Superior temporal gyrus (tissue), 1 donor: Measurements from ENCODE around the gene PPP2R2C.

ENCODE experiments used
- DNase-seq: peaks from one replicate; pipeline ENCODE4 v3.0.0-alpha.2; 2016; ENCODE audit errors: extremely low spot score

Gene PPP2R2C

DNA sequence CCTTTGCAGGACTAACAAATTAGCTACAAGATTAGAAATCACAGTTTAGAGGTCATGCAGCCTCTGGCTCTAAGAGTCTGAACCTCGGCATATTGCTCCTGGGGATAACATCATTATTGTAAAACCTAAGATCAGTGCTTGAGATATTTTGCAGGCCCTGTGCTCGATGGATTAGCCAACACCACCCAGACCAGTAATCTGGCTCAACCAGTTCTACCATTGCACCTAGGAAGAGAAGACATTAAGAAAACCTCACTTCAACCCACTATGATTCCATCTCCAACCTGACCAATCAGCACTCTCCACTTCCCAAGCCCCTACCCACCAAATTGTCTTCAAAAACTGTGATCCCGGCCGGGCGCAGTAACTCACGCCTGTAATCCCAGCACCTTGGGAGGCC lies 159.2 kb downstream of the PPP2R2C start:
- no peak for DNase-seq

DNA sequence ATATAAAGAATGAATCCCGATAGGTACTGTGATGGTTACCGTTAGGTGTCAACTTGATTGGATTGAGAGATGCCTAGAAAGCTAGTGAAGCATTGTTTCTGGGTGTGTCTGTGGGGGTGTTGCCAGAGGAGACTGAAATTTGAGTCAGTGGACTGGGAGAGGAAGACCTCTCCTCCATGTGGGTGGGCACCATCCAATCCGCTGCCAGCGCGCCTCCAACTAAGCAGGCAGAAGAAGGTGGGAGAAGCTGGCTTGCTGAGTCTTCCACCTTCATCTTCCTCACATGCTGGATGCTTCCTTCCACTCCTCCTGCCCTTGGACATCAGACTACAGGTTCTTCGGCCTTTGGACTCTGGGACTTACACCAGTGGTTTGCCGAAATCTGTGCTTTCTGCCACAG lies 162.6 kb downstream of the PPP2R2C start:
- no peak for DNase-seq

DNA sequence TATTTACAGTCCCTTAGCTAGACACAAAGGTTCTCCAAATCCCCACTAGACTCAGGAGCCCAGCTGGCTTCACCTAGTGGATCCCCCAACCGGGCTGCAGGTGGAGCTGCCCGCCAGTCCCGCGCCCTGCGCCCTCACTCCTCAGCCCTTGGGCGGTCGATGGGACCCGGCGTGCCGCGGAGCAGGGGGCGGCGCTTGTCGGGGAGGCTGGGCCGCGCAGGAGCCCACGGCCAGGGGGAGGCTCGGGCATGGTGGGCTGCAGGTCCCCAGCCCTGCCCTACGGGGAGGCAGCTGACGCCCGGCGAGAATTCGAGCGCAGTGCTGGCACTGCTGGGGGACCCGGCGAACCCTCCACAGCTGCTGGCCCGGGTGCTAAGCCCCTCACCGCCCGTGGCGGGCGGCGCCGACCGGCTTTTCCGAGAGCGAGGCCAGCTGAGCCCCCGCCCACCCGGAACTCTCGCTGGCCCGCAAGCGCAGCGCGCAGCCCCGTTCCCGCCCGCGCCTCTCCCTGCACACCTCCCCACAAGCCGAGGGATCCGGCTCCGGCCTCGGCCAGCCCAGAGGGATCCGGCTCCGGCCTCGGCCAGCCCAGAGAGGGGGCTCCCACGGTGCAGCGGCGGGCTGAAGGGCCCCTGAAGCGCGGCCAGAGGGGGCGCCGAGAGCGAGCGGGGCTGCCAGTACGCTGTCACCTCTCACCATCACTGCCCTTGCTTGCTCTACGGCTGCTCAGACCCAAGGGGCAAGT lies 163.3 kb downstream of the PPP2R2C start:
- DNase-seq, result no peak

DNA sequence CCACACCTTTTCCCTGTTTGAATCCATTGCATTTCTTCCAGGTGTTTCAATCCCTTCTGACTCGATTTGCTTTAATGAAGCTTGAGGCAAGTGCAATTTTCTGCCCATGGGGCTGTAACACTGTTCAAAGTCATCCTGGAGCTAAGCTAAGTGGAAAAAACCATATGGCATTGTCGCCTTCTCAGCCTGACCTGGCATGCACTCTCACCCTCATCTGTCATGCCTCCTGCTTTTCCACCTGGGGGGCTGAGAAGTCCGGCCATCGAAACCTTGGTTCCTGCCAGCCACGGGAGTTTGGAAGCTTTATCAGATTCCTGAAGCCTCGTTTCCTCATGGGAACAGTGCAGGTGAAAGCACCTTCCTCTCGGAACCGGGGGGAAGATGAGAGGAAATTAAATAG lies 164.5 kb downstream of the PPP2R2C start:
- no peak for DNase-seq

DNA sequence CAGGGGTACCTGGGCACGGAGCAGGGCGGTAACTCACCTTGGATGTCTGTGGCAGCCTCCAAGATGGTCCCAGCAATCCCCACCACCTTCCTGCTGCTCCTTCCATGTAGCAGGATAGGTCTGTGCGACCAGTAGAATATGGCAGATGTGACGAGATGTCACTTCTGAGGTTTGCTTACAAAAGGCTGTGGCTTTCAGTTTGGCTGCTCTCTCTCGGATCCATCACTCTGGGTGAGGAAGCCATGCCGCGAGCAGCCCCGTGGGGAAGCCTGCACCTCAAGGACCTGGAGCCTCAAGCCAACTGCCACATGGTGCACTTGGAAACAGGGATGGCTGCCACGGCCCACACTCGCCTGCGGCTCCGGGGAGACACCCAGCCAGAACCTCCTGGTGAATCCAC lies 165.2 kb downstream of the PPP2R2C start:
- DNase-seq, result no peak

DNA sequence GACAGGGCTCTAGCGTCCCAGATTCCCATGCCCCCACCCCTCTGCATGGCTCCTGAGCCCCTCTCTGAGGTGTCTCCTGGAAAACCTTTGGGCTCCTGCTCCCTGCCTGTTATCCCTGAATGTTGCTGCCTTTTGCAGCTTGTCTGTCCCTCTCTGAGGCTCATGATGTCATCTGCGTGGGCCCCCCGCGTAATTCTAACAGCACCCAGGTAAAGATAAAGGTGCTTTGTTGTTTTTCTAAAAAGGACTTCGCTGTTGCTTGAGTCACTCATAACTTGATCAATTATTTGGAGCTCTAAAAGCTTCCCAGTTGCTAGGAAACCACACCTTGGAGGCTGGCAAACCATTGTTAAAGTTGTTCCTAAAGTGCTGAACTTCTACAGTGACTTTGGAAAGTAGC lies 166.1 kb downstream of the PPP2R2C start:
- DNase-seq, result no peak

DNA sequence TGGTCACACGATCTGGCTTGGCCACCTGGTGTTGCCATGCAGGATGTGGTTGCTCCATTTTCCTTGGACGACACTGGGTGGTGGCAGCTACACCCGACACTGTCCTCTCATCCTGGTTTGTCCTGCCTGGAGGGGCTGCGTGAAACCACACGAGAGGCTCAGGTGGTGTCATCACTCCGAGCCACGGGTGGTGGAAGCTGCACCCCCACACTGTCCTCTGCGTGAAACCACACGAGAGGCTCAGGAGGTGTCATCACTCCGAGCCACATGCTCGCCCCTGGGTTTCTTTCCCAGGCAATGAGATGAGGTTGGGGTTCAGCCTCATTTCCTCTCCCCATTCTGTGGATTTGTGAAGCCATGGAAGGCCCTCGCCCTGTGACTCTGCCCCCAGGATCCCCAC lies 168.5 kb downstream of the PPP2R2C start:
- DNase-seq, result no peak

DNA sequence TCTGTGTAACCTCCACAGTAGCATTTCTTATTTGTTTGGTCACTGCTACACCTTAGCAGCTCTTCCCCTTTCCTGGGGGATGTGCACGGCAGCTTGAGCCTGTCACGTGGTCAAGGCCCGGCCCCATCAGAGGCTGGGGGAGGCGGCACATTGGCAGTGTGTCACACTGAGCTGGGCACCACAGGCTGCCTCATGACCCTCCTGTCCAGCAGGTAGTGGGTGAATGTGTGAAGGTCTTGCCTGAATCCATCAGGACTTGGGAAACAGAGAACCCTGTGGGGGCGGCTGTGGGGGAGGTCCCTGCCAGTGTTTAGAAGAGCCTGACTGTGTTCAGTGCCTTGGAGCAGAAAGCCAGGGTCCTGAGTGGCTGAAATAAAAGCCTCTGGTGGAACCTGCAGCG lies 169.5 kb downstream of the PPP2R2C start:
- DNase-seq, result no peak

DNA sequence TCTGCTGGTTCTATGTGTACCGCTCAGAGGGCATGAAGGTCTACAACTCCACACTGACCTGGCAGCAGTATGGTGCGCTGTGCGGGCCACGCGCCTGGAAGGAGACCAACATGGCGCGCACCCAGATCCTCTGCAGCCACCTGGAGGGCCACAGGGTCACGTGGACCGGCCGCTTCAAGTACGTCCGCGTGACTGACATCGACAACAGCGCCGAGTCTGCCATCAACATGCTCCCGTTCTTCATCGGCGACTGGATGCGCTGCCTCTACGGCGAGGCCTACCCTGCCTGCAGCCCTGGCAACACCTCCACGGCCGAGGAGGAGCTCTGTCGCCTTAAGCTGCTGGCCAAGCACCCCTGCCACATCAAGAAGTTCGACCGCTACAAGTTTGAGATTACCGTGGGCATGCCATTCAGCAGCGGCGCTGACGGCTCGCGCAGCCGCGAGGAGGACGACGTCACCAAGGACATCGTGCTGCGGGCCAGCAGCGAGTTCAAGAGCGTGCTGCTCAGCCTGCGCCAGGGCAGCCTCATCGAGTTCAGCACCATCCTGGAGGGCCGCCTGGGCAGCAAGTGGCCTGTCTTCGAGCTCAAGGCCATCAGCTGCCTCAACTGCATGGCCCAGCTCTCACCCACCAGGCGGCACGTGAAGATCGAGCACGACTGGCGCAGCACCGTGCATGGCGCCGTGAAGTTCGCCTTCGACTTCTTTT lies 170.5 kb downstream of the PPP2R2C start:
- DNase-seq, result no peak

DNA sequence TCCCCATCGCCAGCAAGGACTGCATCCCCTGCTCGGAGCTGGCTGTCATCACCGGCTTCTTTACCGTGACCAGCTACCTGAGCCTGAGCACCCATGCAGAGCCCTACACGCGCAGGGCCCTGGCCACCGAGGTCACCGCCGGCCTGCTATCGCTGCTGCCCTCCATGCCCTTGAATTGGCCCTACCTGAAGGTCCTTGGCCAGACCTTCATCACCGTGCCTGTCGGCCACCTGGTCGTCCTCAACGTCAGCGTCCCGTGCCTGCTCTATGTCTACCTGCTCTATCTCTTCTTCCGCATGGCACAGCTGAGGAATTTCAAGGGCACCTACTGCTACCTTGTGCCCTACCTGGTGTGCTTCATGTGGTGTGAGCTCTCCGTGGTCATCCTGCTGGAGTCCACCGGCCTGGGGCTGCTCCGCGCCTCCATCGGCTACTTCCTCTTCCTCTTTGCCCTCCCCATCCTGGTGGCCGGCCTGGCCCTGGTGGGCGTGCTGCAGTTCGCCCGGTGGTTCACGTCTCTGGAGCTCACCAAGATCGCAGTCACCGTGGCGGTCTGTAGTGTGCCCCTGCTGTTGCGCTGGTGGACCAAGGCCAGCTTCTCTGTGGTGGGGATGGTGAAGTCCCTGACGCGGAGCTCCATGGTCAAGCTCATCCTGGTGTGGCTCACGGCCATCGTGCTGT lies 171.2 kb downstream of the PPP2R2C start:
- DNase-seq, result no peak

DNA sequence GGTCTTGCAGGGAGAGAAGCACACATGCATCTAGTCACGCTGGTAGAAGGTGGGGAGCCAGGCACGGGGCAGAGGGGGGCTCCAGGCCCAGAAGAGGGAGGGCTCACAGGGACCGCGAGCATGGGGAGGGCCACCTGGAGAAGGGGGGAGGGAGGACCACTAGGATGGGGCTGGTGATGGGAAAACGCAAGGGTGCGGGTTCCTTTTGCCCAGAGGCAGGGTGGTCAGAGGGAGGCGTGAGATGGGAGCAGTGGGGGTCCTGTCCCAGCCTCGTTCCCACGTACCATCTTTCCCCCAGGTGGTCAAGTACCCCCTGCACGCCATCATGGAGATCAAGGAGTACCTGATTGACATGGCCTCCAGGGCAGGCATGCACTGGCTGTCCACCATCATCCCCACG lies 172.1 kb downstream of the PPP2R2C start:
- no peak for DNase-seq

DNA sequence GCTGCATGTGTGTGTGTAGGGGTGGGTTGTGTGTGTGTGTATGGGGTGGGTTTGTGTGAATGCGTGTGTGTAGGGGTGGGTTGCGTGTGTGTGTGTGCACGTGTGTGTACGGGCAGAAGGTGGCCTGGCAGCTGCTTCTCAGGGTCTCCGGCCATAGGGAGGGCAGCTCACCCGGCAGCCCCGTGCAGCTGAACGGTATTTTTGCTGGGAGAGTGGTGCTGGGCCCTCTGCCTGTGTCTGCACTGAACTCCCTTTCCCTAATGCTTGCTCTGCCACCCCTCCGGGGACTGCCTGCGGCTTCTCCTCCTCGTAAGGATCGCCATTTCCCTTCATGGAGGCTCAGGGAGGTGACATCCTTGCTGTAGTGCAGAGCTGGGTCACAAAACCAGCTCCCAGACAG lies 172.5 kb downstream of the PPP2R2C start:
- DNase-seq, result no peak

DNA sequence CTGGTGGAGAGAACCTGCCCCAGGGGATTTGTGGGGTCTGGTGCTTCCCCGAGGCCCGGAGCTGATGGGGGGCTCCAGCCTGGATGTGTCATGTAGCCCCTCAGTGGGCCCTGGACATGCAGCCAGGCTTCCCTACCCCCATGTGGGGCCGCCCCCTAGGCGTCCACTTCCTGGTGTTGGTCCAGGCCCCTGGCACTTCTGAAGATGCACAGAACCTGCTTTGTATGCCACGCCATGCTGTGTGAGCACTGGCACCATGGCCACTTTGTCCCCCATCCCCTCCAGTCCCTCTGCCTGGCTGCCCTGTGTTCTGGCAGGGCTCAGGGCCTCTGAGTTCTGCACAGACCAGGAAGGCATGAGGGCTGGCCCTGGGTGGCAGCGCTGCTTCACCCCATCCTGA lies 173.6 kb downstream of the PPP2R2C start:
- no peak for DNase-seq

DNA sequence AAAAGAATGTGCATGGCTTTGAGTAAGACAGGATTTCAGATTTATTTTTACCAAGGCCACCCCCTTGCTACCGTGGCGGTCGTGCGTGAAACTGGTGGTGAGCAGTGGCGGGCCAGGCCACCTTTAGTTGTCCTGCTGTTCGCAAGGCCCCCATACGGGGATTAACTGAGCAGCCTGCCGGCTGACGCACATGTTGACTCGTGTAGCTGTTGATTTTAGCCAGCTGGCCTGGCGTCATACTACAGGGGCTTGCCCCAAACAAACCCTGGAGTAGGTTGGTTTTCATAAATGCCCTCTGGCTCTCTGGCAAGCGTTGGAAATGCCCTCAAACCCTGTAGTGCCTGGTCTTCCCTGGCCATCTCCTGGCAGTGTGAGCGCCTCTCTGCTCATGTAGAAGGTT lies 174.4 kb downstream of the PPP2R2C start:
- DNase-seq, result no peak

DNA sequence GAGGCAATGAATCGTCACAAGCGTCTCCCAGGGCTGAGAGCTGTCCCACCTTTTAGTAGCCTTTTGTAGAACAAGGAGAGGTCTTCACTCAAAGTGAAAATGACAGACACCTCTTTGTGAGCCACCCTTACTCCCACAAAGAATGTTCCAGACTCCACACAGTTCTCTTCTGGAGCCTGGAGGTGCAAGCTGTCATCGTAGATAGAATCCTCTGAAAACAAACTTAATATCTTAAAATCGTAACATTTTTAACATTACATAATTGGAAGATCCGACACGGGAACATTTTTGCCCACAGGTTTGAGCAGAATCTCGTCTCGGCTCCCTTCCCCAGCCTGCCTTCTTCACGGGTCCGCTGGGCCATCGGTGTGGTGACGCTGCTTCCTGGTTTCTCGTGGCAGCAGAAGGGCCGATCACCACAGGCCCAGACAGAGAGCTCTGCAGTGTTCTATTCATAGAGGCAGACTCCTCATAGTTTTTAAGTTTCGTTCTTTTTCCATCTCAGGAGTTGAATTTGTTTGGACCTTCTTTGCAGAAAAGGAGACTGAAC lies 175.1 kb downstream of the PPP2R2C start:
- no peak for DNase-seq

DNA sequence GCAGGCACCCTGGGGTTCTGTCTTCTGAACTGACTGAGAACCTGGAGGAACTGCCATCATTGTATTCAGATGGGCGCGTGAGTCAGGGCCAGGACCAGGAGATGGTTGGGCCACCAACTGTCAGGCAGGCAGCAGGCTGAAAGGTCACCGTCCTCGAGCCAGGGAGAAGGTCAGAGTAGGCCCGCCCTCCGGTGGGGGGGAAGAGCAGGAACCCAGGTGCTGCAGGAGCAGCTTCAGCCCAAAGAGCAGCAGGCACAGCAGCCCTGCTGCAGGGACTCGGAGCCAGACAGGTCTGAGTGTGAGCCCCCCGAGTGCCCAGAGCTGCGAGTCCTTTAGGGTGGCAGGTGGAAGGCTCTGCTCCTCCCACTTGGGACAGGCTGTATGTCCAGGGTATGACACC lies 176.4 kb downstream of the PPP2R2C start:
- DNase-seq, result no peak

DNA sequence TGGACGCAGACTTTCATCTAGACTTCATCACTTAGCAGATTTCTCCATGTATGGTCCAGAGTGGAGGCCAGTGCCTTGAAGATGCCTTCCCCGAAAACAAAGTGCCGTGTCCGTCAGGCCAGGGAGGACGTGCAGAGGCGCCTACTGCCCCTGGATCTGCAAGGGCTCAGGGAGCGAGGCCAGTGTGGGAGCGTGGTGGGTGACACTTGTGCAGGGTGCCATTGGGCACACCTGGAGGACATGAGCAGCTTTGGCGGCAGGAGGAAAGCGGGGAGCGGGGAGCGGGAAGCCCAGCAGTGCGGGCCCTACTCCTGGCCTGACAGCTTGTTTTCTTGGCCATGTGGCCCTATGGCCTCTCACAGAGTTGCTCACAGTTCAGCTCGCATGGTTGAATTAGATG lies 176.9 kb downstream of the PPP2R2C start:
- DNase-seq, result no peak

DNA sequence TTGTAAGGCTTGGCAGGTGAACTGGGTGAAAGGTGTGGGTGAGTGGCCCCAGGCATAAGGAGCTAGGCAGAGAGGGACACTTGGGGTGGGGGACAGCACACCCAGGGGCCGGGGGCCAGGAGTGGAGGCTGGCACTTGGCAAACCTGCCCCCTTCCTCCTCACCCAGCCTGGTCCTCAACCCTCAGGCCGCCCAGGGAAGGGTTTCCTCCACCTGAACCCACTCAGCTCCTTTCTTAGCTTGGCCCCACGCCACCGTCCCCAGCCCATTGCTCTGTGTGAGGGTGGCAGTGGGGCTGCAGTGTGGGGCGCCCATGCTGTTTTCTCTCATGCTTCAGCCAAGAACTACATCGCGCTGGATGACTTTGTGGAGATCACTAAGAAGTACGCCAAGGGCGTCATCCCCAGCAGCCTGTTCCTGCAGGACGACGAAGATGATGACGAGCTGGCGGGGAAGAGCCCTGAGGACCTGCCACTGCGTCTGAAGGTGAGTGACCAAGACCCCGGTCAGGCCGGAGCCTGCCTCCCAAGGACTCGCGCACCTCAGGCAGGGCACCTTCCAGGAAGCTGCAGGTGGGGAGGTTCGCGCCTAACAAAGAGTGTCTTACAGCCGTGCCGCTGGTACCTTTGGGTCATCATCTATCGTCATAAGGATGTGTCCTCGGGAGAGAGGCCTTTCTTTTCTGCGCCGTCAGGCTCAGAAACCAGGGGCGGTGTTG lies 177.6 kb downstream of the PPP2R2C start:
- DNase-seq, result no peak

DNA sequence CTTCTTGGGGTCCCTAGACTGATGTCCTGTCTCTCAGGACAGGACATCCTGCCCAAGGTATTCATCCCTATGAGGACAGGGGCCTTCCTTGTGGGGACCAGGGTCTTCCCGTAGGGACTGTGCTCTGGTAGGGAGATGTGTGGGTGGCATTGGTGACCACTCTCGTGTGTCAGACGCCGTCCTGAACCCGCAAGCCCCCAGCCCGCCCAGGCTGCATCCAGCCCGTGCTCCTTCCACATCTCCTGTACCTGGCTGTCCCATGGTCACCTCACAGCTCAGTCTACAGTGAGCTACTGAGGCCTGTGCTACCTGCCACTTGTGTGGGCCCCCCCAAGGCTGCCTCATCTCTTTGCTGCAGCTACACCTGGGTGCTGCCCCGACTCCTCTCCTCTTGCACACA lies 178.8 kb downstream of the PPP2R2C start:
- DNase-seq, result no peak

DNA sequence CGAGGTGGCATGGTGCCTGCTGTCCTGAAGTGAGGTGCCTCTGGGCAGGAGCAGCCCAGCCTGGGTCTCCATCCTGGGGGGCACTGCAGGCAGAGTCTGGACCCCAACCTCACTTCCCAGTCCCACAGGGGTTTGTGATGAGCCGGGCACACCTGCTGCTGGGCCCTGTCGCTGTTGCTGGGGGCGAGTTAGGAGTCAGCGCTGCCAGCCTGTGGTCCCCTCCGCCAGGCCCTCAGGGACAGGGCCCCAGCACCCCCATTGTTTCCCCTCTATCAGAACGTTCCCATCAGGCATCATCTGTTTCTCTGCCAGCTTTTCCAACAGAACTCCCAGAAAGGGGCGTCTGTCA lies 179.3 kb downstream of the PPP2R2C start:
- no peak for DNase-seq

DNA sequence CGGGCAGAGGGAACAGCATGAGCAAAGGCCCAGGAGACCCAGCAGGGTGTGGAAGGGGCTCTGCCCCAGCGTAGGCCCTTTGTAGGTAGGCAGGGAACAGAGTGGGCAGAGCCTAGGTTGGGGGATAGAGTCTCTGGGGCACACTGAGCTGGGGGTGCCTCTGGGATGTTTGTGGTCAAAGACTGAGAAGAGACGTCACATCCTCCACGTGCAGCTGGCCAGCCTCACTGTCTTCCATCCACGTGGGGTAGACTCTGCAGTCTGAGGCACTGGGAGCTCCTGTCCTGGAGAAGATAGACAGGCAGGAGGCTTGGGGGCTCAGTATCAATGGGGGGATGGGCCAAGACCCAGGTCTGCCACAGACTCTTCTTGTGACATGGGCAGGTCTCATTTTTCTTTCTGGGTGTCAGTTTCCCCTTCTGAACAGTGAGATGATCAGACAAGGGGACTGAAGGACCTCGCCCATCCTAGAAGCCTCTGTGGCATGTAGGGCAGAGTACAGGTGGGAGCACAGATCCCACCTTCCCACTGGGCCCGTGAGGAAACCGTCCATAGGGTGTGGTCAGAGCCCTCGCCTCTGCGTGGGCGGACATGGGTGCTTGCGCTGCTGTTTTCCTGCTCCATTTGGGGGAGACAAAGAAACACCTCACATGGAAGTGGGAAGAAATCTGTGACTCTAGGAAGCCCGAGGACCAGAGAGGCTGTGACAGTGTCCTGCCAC lies 179.9 kb downstream of the PPP2R2C start:
- DNase-seq, result no peak
